HG03039 (cell line): ENCODE results near the gene ENPP1.

ENCODE experiments used
- ATAC-seq: cut with Tn5 transposase; IDR thresholded peaks from one replicate; pipeline ENCODE4 v1.9.1; 2021; ENCODE audit warnings: mild to moderate bottlenecking, moderate library complexity; ENCODE audit not compliant: unreplicated experiment

The ENPP1 gene

DNA sequence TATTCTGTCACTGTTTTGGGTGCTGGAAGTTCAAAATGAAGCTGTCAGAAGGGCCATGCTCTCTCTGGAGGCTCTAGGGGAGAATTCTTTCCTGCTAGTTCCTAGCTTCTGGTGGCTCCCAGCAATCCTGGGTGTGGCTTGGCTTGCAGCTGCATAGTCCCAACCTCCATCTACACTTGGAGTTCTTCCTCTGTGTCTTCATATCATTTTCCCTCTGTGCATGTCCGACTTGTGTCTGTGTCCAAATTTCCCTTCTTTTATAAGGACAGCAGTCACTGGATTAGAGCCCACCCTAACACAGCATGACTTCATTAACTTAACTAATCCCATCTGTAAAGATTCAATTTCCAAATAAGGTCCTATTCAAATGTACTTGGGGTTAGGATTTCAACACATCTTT is 23.3 kb upstream of the ENPP1 start:
- ATAC-seq: no peak

GRCh38 chr6:131787079-131787478 is 20.7 kb upstream of the ENPP1 start:
- no peak for ATAC-seq

GRCh38 chr6:131787766-131788712 is 19.8 kb upstream of the ENPP1 start:
- no peak for ATAC-seq

- ATAC-seq: no peak
Observed at GRCh38 chr6:131789219-131789618, 18.6 kb upstream of the ENPP1 start.

DNA sequence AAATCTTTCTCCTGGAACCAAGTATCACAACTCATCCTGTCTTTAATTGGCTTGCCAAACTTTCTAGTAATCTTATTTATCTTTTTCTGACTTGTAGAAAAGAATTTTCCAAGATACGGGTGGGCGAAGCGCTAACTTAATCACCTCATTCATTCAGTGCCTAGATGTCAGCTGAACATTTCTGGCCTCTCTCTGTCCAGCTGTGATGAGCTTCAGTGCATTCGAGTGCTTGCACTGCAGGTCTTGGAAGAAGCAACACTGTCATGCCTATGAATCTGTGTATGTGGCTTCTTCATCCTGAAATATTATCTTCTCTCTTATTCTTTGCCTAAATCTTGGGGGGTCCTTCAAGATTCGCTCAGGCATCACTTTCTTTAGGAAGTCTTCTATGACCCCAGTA is 16.3 kb upstream of the ENPP1 start:
- ATAC-seq: no peak

- ATAC-seq: no peak
Observed at GRCh38 chr6:131792091-131792496, 15.7 kb upstream of the ENPP1 start.

GRCh38 chr6:131795366-131795765 is 12.5 kb upstream of the ENPP1 start:
- ATAC-seq: no peak

DNA sequence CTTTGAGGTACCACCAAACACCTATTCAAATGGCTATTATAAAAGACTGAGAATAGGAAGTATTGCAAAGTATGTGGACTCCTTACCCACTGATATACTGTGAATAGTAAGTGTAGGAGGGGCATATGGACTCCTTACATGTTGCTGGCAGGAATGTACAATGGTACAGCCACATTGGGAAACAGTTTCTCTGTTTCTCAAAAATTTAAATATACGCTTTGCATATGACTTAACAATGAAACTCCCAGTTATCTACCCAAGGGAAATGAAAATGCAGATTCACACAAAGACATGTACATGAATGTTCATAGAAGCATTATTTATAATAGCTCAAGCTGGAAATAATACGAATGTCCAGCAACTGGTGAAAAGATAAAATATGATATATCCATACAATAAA is 5.5 kb upstream of the ENPP1 start:
- ATAC-seq: no peak

DNA sequence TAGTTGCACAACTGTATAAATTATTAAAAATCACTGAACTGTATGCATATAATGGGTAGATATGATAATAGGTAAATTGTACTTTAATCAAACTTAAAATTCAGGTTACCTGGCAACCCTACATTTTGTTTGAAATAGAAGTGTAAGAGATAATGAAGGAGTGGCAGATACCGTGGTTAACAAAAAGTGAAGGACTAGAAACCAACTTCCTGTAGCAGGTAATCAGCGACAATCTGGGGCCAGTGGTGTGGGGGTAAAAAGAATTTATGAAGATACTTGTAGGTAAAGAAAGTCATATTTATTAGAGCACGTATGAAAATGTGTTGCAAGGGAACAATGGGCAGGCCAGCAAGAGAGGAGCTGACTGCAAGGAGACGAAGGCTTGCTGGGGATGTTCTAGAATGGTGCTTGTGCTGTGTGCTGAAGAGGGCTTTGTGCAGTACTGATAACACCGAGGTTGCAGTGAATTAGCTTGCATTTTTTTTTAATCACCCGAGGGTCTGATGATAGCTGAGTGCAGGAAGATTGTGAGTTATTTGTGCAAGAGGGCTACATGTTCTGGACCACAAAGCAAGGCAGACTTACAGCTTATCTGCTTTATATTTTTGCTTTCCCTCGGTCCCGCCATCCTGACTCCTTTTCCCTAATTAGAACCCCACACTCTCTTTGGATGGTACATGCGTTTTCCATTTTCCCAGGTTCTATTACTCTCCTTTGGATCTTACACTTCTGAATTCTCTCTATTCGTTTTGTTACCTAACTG is 4.6 kb upstream of the ENPP1 start:
- ATAC-seq: no peak

GRCh38 chr6:131804131-131804530 is 3.7 kb upstream of the ENPP1 start:
- no peak for ATAC-seq

GRCh38 chr6:131807321-131807643 is 538 bp upstream of the ENPP1 start:
- no peak for ATAC-seq

GRCh38 chr6:131808460-131809269 is 845 bp downstream of the ENPP1 start:
- ATAC-seq: no peak

DNA sequence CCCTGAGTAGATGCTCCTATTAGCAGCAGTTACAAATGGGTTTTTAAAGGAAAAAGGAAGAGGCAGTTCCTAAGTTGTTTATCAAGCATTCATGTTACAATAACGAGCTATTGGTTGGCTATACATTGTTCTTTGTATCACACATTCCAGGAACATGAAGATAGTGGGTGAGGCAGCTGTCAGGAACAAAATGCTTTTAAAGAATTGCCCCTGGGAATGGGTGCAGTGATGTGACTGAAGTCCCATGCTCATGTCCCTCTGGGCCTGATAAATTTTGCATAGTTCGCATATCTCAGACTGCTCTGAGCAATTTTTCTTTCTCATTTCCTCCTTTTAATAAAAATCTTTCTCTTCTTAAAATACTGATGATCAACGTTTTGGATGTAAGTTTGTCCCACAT is 3.7 kb downstream of the ENPP1 start:
- no peak for ATAC-seq

DNA sequence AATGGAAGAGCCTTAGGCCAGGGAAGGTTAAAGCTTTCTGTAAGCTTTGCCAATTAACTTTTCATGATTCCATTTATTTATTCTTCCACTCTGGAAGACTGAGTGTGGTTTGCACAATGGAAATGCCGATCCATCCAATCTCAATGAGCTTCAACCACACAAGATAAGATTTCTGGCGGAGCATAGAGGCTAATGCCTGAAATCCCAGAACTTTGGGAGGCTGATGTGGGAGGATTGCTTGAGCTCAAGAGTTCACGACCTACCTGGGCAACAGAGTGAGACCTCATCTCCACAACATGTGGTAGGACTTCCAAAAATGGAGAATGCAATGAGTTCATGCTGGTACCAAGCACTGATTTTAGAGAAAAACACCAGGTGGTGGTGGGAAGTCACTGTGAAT is 6.2 kb downstream of the ENPP1 start:
- no peak for ATAC-seq

- no peak for ATAC-seq
Observed at GRCh38 chr6:131816869-131817268, 9.0 kb downstream of the ENPP1 start.

DNA sequence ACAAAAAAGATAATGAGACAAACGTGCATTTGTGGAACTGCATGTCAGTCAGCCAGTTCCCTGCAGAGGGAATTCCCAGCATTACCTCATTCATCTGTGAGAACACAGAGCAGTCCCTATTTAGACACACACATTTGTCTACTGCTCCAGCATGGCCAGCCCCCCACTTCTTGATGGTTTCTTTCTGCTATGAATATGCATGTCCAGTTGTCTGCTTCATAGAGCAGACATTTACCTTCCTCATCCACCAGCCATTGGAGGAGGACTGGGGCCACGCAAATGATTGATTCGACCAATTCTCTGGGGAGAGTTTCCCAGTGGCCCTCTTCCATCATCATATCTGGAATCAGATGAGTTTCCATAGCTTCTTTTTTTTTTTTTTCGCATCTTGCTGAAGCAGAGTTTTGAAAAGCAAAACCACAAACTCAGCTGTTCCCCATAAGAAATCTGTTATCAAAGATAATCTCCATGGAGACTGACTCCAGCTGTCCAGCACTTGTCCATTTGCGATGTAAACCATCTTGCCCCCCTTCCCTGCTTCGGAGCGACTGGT is 11.8 kb downstream of the ENPP1 start:
- peak; percentile 83 for ATAC-seq

- no peak for ATAC-seq
Observed at GRCh38 chr6:131821010-131821807, 13.4 kb downstream of the ENPP1 start.

- ATAC-seq: no peak
Observed at GRCh38 chr6:131822119-131822518, 14.3 kb downstream of the ENPP1 start.

- no peak for ATAC-seq
Observed at GRCh38 chr6:131823276-131823902, 15.6 kb downstream of the ENPP1 start.

GRCh38 chr6:131825946-131826345 is 18.1 kb downstream of the ENPP1 start:
- ATAC-seq: no peak
